Glutamatergic neuron (in vitro differentiated cells): Measurements from ENCODE around the gene ATP11B. TPM values are rescaled to one million over a fixed set of nuclear protein-coding genes. Genes with fewer than 3 reads are reported as not detected.

Experiments
- DNase-seq: peaks from one replicate; pipeline ENCODE4 v3.0.0; 2022
- H3K27ac Mint-ChIP-seq: one replicate; pipeline ENCODE4 v1.8.0; 2020; ENCODE audit warnings: mild to moderate bottlenecking, mixed read lengths, inconsistent platforms; ENCODE audit not compliant: unreplicated experiment
- H3K27me3 Mint-ChIP-seq: one replicate; pipeline ENCODE4 v1.8.0; 2020; ENCODE audit warnings: mild to moderate bottlenecking, moderate library complexity, mixed read lengths, inconsistent platforms; ENCODE audit not compliant: unreplicated experiment
- H3K36me3 Mint-ChIP-seq: one replicate; pipeline ENCODE4 v1.8.0; 2020; ENCODE audit warnings: mild to moderate bottlenecking, mixed read lengths, inconsistent platforms; ENCODE audit not compliant: unreplicated experiment
- H3K4me1 Mint-ChIP-seq: one replicate; pipeline ENCODE4 v1.8.0; 2020; ENCODE audit warnings: mild to moderate bottlenecking, low read depth, mixed read lengths, inconsistent platforms; ENCODE audit not compliant: unreplicated experiment
- H3K4me3 Mint-ChIP-seq: one replicate; pipeline ENCODE4 v1.8.0; 2020; ENCODE audit warnings: mild to moderate bottlenecking, mixed read lengths, inconsistent platforms; ENCODE audit not compliant: unreplicated experiment
- H3K9me3 Mint-ChIP-seq: one replicate; pipeline ENCODE4 v1.8.0; 2020; ENCODE audit warnings: mild to moderate bottlenecking, moderate library complexity, mixed read lengths, inconsistent platforms; ENCODE audit not compliant: unreplicated experiment
- CTCF ChIP-seq: fragments of 200-600 bp; sonication (generic); IDR thresholded peaks from one replicate; pipeline ENCODE4 v1.5.0; 2021; ENCODE audit not compliant: partially characterized antibody, unreplicated experiment
- total RNA-seq: library from RNA; stranded (reverse); fragmentation: NEBNext Ultra II Directional; extraction: Animal tissue kit (Norgen Biotek cat#: 25700); gene quantifications from one replicate; pipeline ENCODE4 v1.2.1, GENCODE V29; 2021; ENCODE audit not compliant: unreplicated experiment

ATP11B gene
- total RNA-seq, 1 donor from 2014 or later: 36.2 TPM

GRCh38 chr3:182843478-182843877, 50.2 kb downstream of the ATP11B start:
- no peak for TF ChIP-seq CTCF
- Mint-ChIP-seq H3K9me3 (peaks cover 1% of the 10 kb centered on the region), H3K27me3 (no peaks in the 10 kb centered on the region), H3K4me3 (no peak overlapping the region), H3K4me1 (no peaks in the 10 kb centered on the region), H3K36me3 (no peaks in the 10 kb centered on the region), H3K27ac (no peak overlapping the region)
- DNase-seq: no peak

GRCh38 chr3:182848906-182849305, 55.6 kb downstream of the ATP11B start:
- Mint-ChIP-seq H3K27ac (no peak overlapping the region), H3K36me3 (no peaks in the 10 kb centered on the region), H3K4me3 (no peak overlapping the region), H3K9me3 (no peaks in the 10 kb centered on the region), H3K27me3 (no peaks in the 10 kb centered on the region), H3K4me1 (no peaks in the 10 kb centered on the region)
- no peak for TF ChIP-seq CTCF
- DNase-seq: no peak

GRCh38 chr3:182855076-182855475, 61.8 kb downstream of the ATP11B start:
- no peak for TF ChIP-seq CTCF
- Mint-ChIP-seq H3K27ac (no peak overlapping the region), H3K4me1 (no peaks in the 10 kb centered on the region), H3K36me3 (no peaks in the 10 kb centered on the region), H3K9me3 (no peaks in the 10 kb centered on the region), H3K4me3 (no peak overlapping the region), H3K27me3 (no peaks in the 10 kb centered on the region)
- DNase-seq: no peak

- no peak for DNase-seq
- no peaks in the 10 kb centered on the region for H3K27me3 Mint-ChIP-seq
- no peak overlapping the region for H3K4me3 Mint-ChIP-seq
- no peaks in the 10 kb centered on the region for H3K36me3 Mint-ChIP-seq
- H3K27ac Mint-ChIP-seq: no peak overlapping the region
- no peaks in the 10 kb centered on the region for H3K9me3 Mint-ChIP-seq
- TF ChIP-seq CTCF: no peak
- no peaks in the 10 kb centered on the region for H3K4me1 Mint-ChIP-seq
These were observed 68.0 kb downstream of the ATP11B start for GRCh38 chr3:182861348-182861747.

- no peaks in the 10 kb centered on the region for H3K9me3 Mint-ChIP-seq
- TF ChIP-seq CTCF: no peak
- H3K4me3 Mint-ChIP-seq: no peak overlapping the region
- no peaks in the 10 kb centered on the region for H3K4me1 Mint-ChIP-seq
- no peak overlapping the region for H3K27ac Mint-ChIP-seq
- H3K36me3 Mint-ChIP-seq: no peaks in the 10 kb centered on the region
- no peaks in the 10 kb centered on the region for H3K27me3 Mint-ChIP-seq
- no peak for DNase-seq
These were observed 69.0 kb downstream of the ATP11B start for GRCh38 chr3:182862159-182862860.
